ENCODE measurements around the gene IFIT1B. TPM values are rescaled to one million over a fixed set of nuclear protein-coding genes. Genes with fewer than 3 reads are reported as not detected.

Gene IFIT1B
- total and polyA plus RNA-seq, 9 of the 15 experiments (the other 6 are each of a cell fraction or from before 2014, with no cell fraction given): not detected

GRCh38 chr10:89355394-89355931, 22.4 kb upstream of the IFIT1B start (continued):
- TF ChIP-seq SNRNP70 (optimal IDR thresholded peaks at IDR 0.05; ENCODE audit: low read depth, low read length) (no peak), CTBP1 (IDR thresholded peaks at IDR 0.05; ENCODE audit: borderline replicate concordance) (0 out of 2 replicates have a peak, but pooled peaks have one; percentile 48), ZNF217 (CRISPR knock-in tag; IDR thresholded peaks at IDR 0.05) (no peak), DACH1 (IDR thresholded peaks at IDR 0.05; ENCODE audit: partially characterized antibody) (no peak), NR2C1 (IDR thresholded peaks at IDR 0.05) (no peak), NR2C1 (tag; IDR thresholded peaks at IDR 0.05) (peak; percentile 77), FOXP4 (CRISPR knock-in tag; IDR thresholded peaks at IDR 0.05; ENCODE audit: borderline replicate concordance) (no peak), PML (IDR thresholded peaks at IDR 0.05; ENCODE audit: low read length) (no peak), ETV6 (IDR thresholded peaks at IDR 0.05; ENCODE audit: borderline replicate concordance in 1 of 2, low read depth in 2 of 2, low read length in 1 of 2) (no peak), ETV6 (CRISPR knock-in tag; IDR thresholded peaks at IDR 0.05; ENCODE audit: borderline replicate concordance) (no peak), ZNF197 (CRISPR knock-in tag; IDR thresholded peaks at IDR 0.05; ENCODE audit: low read depth) (no peak), MCM7 (IDR thresholded peaks at IDR 0.05) (no peak), KDM5B (IDR thresholded peaks at IDR 0.05; ENCODE audit: insufficient replicate concordance, low read depth, low read length) (no peak), SIRT6 (IDR thresholded peaks at IDR 0.05; ENCODE audit: low read depth, low read length) (no peak), ZNF134 (CRISPR knock-in tag; conservative IDR thresholded peaks at IDR 0.05) (peak; percentile 44; the same call in 1 of the 2 replicates), HDAC6 (IDR thresholded peaks at IDR 0.05; ENCODE audit: low read depth, low read length) (no peak), KAT7 (CRISPR knock-in tag; IDR thresholded peaks at IDR 0.05; ENCODE audit: borderline replicate concordance) (no peak), PPARD (CRISPR knock-in tag; IDR thresholded peaks at IDR 0.05) (0 out of 2 replicates have a peak, but pooled peaks have one; percentile 28), PCBP2 (IDR thresholded peaks at IDR 0.05; ENCODE audit: low read depth, low read length, poor library complexity, severe bottlenecking) (no peak), TRIM24 (IDR thresholded peaks at IDR 0.05) (no peak), ETV5 (CRISPR knock-in tag; IDR thresholded peaks at IDR 0.05; ENCODE audit: low read depth) (no peak), FOXA1 (IDR thresholded peaks at IDR 0.05; ENCODE audit: borderline replicate concordance) (no peak), MAFK (IDR thresholded peaks at IDR 0.05; ENCODE audit: low read length) (no peak), ZNF212 (CRISPR knock-in tag; IDR thresholded peaks at IDR 0.05) (peak; percentile 83; the same call in 1 of the 2 replicates), NFIX (CRISPR knock-in tag; IDR thresholded peaks at IDR 0.05; ENCODE audit: low read depth) (no peak), PRMT5 (CRISPR knock-in tag; IDR thresholded peaks at IDR 0.05) (no peak), SRSF1 (IDR thresholded peaks at IDR 0.05; ENCODE audit: low read depth, low read length) (no peak), SMAD3 (CRISPR knock-in tag; conservative IDR thresholded peaks at IDR 0.05) (peak; percentile 91), NCOA6 (IDR thresholded peaks at IDR 0.05) (no peak), STAT5A (IDR thresholded peaks at IDR 0.05; ENCODE audit: borderline replicate concordance, low read length) (no peak), ZNF589 (CRISPR knock-in tag; IDR thresholded peaks at IDR 0.05; ENCODE audit: low read depth) (peak; percentile 99)

All from K562 (cell line).